Esophagus muscularis mucosa (tissue), 4 donors: ENCODE results near the gene APOBR. TPM values are rescaled to one million over a fixed set of nuclear protein-coding genes. Genes with fewer than 3 reads are reported as not detected.

Experiments
- DNase-seq: peaks from one replicate; pipeline ENCODE4 v3.0.0-alpha.2; 2017; ENCODE audit errors: extremely low spot score
- H3K27ac ChIP-seq, 4 donors: fragments of 200-600 bp; sonication (generic); replicated peaks in 1 of 4; 1 replicate in 3 of 4; 2 replicates in 1 of 4; pipeline ENCODE4 v1.5.1; 2016 to 2019; ENCODE audit warnings: mild to moderate bottlenecking in 1 of 4
- H3K27me3 ChIP-seq, 4 donors: fragments of 200-600 bp; sonication (generic); one replicate each; pipeline versions ENCODE4 v1.5.1 to v1.6.0; 2016 to 2019
- H3K36me3 ChIP-seq, 4 donors: fragments of 200-600 bp; sonication (generic); one replicate each; pipeline ENCODE4 v1.5.1; 2016 to 2019
- H3K4me1 ChIP-seq, 4 donors: fragments of 200-600 bp; sonication (generic); one replicate each; pipeline ENCODE4 v1.5.1; 2016 to 2019
- H3K4me3 ChIP-seq, 4 donors: fragments of 200-600 bp; sonication (generic); 1 replicate in 2 of 4; 2 replicates in 2 of 4; pipeline ENCODE4 v1.5.1; 2016 to 2019; ENCODE audit warnings: mild to moderate bottlenecking in 4 of 4, moderate library complexity in 1 of 4
- H3K9me3 ChIP-seq, 4 donors: fragments of 200-600 bp; sonication (generic); 1 replicate in 3 of 4; 2 replicates in 1 of 4; pipeline ENCODE4 v1.5.1; 2016 to 2019
- CTCF ChIP-seq, 3 experiments: fragments of 200-600 bp in 2 of 3; fragments of 450-650 bp in 1 of 3; sonication (generic) in 2 of 3; IDR thresholded peaks; one replicate each; pipeline ENCODE4 v1.5.1; 2017 to 2019; ENCODE audit warnings: antibody characterized with exemption in 3 of 3, mild to moderate bottlenecking in 2 of 3, moderate library complexity in 1 of 3
- EP300 ChIP-seq: sonication (generic); formaldehyde crosslinking; IDR thresholded peaks from one replicate; pipeline ENCODE4 v1.6.1; 2017; ENCODE audit warnings: antibody characterized with exemption
- POLR2A ChIP-seq: fragments of 450-650 bp; IDR thresholded peaks from one replicate; pipeline ENCODE4 v1.6.1; 2017; ENCODE audit warnings: antibody characterized with exemption, moderate library complexity, mild to moderate bottlenecking, low read depth
- POLR2AphosphoS5 ChIP-seq, 2 donors: sonication (generic); formaldehyde crosslinking; IDR thresholded peaks; one replicate each; pipeline ENCODE4 v1.6.1; 2017; ENCODE audit warnings: antibody characterized with exemption in 2 of 2
- WGBS: methylation state at CpG from one replicate; pipeline ENCODE4 v1.1.5; 2018; 5-methylcytosine and 5-hydroxymethylcytosine counted together
- intact Hi-C: fragments of 100-400 bp; cut with DNase I; formaldehyde crosslinking; loops from one replicate; pipeline ENCODE4 v1.15.1; 2023
- total RNA-seq, 4 donors: library from RNA; depleted of rRNA; stranded (reverse); fragments of >200 nt; gene quantifications; one replicate each; pipeline versions ENCODE4 v1.1.0 to v1.2.1, GENCODE V29; 2016

APOBR gene
- total RNA-seq, 4 donors from 2014 or later = 0.83 to 3.5 (median 1.6) TPM

- peaks cover 8 to 27% (median 23%) of the 10 kb centered on the region in 4 donors for H3K4me1 ChIP-seq
- DNase-seq = peak; percentile 94
- intact Hi-C loops = loop anchor here (2.0 kb wide), 1 partner anchor 63 kb away; no protein-coding TSS in a partner anchor
- peak overlapping the region; percentile 76 to 99 (median 98) for H3K4me3 ChIP-seq
- peak overlapping the region; percentile 92 to 95 (median 94) for H3K27ac ChIP-seq
- 3% methylated on average over 6 of the region's 42 CpGs for WGBS
- H3K9me3 ChIP-seq = no peaks in the 10 kb centered on the region
- H3K36me3 ChIP-seq = peaks cover 21 to 38% (median 32%) of the 10 kb centered on the region in 4 donors
- no peaks in the 10 kb centered on the region for H3K27me3 ChIP-seq
- TF ChIP-seq CTCF (IDR thresholded peaks at IDR 0.05) (peak; percentile 40 to 53 (median 50)), POLR2AphosphoS5 (IDR thresholded peaks at IDR 0.05) (no peak), POLR2A (no peak), EP300 (no peak)
Measured at GRCh38 chr16:28491230-28491969, 3.0 kb upstream of the APOBR start.

- no peaks in the 10 kb centered on the region for H3K27me3 ChIP-seq
- intact Hi-C loops = loop anchor here (2.0 kb wide), 1 partner anchor 63 kb away; no protein-coding TSS in a partner anchor
- H3K4me3 ChIP-seq = peak within 1 kb of the TSS; percentile 76 to 99 (median 98)
- under 1% methylated on average over 18 of the region's 21 CpGs for WGBS
- H3K9me3 ChIP-seq = no peaks in the 10 kb centered on the region
- H3K27ac ChIP-seq = peak within 1 kb of the TSS; percentile 92 to 95 (median 94)
- peaks cover 16 to 32% (median 26%) of the 10 kb centered on the region in 4 donors for H3K36me3 ChIP-seq
- H3K4me1 ChIP-seq = peaks cover 8 to 27% (median 23%) of the 10 kb centered on the region in 4 donors
- peak; percentile 98 for DNase-seq
- no peak for TF ChIP-seq POLR2A
- no peak for TF ChIP-seq EP300
- TF ChIP-seq POLR2AphosphoS5 (IDR thresholded peaks at IDR 0.05) = peak; percentile 68 to 84
- no peak for TF ChIP-seq CTCF (IDR thresholded peaks at IDR 0.05)
Measured at GRCh38 chr16:28491970-28492474, 2.4 kb upstream of the APOBR start, which contains the start of gene CLN3. TSS of gene CLN3 (minus strand) at chr16:28492074. CDS start at chr16:28491759, 315 bp downstream.

GRCh38 chr16:28492511-28492910 is 1.9 kb upstream of the APOBR start:
- H3K27ac ChIP-seq = peak overlapping the region; percentile 92 to 95 (median 94)

GRCh38 chr16:28495098-28495793 is 803 bp downstream of the APOBR start:
- peaks cover 0 to 4% (median 0%) of the 10 kb centered on the region in 4 donors for H3K27me3 ChIP-seq
- intact Hi-C loops = no loop called here
- H3K4me1 ChIP-seq = peaks cover 8 to 18% (median 13%) of the 10 kb centered on the region in 4 donors
- no peaks in the 10 kb centered on the region for H3K9me3 ChIP-seq
- TF ChIP-seq POLR2A (no peak), EP300 (no peak), CTCF (IDR thresholded peaks at IDR 0.05) (no peak), POLR2AphosphoS5 (IDR thresholded peaks at IDR 0.05) (no peak)
- H3K4me3 ChIP-seq = peak overlapping the region; percentile 13 to 39 (median 28)
- 77% methylated on average over 13 of the region's 13 CpGs for WGBS
- no peaks in the 10 kb centered on the region for H3K36me3 ChIP-seq
- no peak for DNase-seq
- peak overlapping the region in 3 of 4 donors; percentile 19 to 57 (median 34) for H3K27ac ChIP-seq

More at GRCh38 chr16:28492511-28492910, 1.9 kb upstream of the APOBR start:
- DNase-seq = no peak
- Histone ChIP-seq H3K36me3 (peaks cover 11 to 27% (median 21%) of the 10 kb centered on the region in 4 donors), H3K27me3 (no peaks in the 10 kb centered on the region), H3K9me3 (no peaks in the 10 kb centered on the region), H3K4me3 (peak overlapping the region; percentile 76 to 99 (median 98)), H3K4me1 (peaks cover 8 to 27% (median 23%) of the 10 kb centered on the region in 4 donors)
- 54% methylated on average over 4 of the region's 4 CpGs for WGBS
- intact Hi-C loops = no loop called here
- TF ChIP-seq POLR2AphosphoS5 (IDR thresholded peaks at IDR 0.05) (no peak), EP300 (no peak), CTCF (IDR thresholded peaks at IDR 0.05) (no peak), POLR2A (no peak)
